ENCODE results near the gene POLK. TPM values are rescaled to one million over a fixed set of nuclear protein-coding genes. Genes with fewer than 3 reads are reported as not detected.
"Not testable (repeated sequence)": the region's sequence is repeated elsewhere in the genome, so short reads cannot be mapped to it uniquely, and the experiment has no call there.

Gene POLK
- total RNA-seq, 1 experiment from 2014 or later: 27.7 TPM

GRCh38 chr5:75491621-75492020 lies 20.1 kb upstream of the POLK start:
- no peak overlapping the region for H3K27ac ChIP-seq
- no peak for DNase-seq
- no peak overlapping the region for H3K4me3 ChIP-seq
- H3K4me1 ChIP-seq: no peaks in the 10 kb centered on the region
- no peaks in the 10 kb centered on the region for H3K27me3 ChIP-seq
- peaks cover 17% of the 10 kb centered on the region for H3K9me3 ChIP-seq (replicated peaks)
- H3K36me3 ChIP-seq: peaks cover 22% of the 10 kb centered on the region

DNA sequence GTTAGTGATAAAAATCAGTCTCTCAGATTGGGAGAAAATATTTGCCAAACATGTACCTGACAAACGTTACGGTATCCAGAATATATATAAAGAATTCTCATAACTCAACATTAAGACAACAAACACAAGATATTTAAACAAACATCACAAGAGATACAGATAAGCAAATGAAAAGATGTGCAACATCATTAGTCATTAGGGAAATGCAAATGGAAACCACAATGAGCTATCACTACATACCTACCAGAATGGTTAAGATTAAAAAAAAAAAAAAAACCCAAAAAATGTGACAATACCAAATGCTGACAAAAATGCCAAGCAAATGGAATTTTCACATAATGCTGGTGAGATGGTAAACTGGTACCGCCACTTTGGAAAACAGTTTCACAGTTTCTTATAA lies 15.7 kb upstream of the POLK start:
- Histone ChIP-seq H3K36me3 (peaks cover 26% of the 10 kb centered on the region), H3K27ac (no peak overlapping the region), H3K4me1 (no peaks in the 10 kb centered on the region), H3K9me3 (replicated peaks) (no peaks in the 10 kb centered on the region), H3K27me3 (no peaks in the 10 kb centered on the region), H3K4me3 (no peak overlapping the region)
- DNase-seq: no peak

- Histone ChIP-seq H3K27ac (no peak overlapping the region), H3K4me3 (no peak overlapping the region), H3K9me3 (replicated peaks) (no peaks in the 10 kb centered on the region), H3K36me3 (peaks cover 21% of the 10 kb centered on the region), H3K27me3 (no peaks in the 10 kb centered on the region), H3K4me1 (no peaks in the 10 kb centered on the region)
- no peak for DNase-seq
Measured at GRCh38 chr5:75498208-75498777, 13.4 kb upstream of the POLK start.

- H3K4me3 ChIP-seq, DNase-seq: not testable (repeated sequence)
Measured at GRCh38 chr5:75498875-75499274, 12.8 kb upstream of the POLK start.

DNA sequence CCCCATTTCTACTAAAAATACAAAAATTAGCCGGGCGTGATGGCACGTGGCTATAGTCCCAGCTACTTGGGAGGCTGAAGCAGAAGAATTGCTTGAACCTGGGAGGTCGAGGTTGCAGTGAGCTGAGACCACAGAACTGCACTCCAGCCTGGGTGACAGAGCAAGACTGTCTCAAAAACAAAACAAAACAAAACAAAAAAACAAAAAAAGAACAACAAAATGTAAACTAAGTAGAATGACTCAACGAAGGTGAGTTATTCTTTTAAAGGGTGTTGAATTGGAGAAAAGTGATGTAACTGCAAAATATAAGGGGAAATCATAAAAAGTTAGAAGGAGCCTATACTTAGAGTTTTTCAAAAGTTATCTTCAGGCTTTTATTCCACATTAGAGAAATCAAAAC lies 6.6 kb upstream of the POLK start:
- H3K4me3 ChIP-seq; H3K9me3 ChIP-seq (replicated peaks); H3K27ac ChIP-seq; H3K27me3 ChIP-seq; DNase-seq; H3K4me1 ChIP-seq: not testable (repeated sequence)
- H3K36me3 ChIP-seq: peaks cover 18% of the 10 kb centered on the region

More at GRCh38 chr5:75498875-75499274, 12.8 kb upstream of the POLK start:
- not testable (repeated sequence) for H3K4me1 ChIP-seq; H3K9me3 ChIP-seq (replicated peaks); H3K27me3 ChIP-seq; H3K27ac ChIP-seq
- peaks cover 21% of the 10 kb centered on the region for H3K36me3 ChIP-seq

- no peaks in the 10 kb centered on the region for H3K9me3 ChIP-seq (replicated peaks)
- no peak for DNase-seq
- H3K27ac ChIP-seq: no peak overlapping the region
- no peaks in the 10 kb centered on the region for H3K4me1 ChIP-seq
- peaks cover 9% of the 10 kb centered on the region for H3K36me3 ChIP-seq
- H3K4me3 ChIP-seq: no peak overlapping the region
- H3K27me3 ChIP-seq: no peaks in the 10 kb centered on the region
Measured at GRCh38 chr5:75507841-75508240, 3.9 kb upstream of the POLK start.

GRCh38 chr5:75509546-75509945 lies 2.1 kb upstream of the POLK start:
- Histone ChIP-seq H3K9me3 (replicated peaks) (no peaks in the 10 kb centered on the region), H3K4me3 (peak overlapping the region; percentile 73), H3K4me1 (peaks cover 7% of the 10 kb centered on the region), H3K27me3 (no peaks in the 10 kb centered on the region), H3K36me3 (peaks cover 3% of the 10 kb centered on the region), H3K27ac (no peak overlapping the region)
- DNase-seq: no peak

DNA sequence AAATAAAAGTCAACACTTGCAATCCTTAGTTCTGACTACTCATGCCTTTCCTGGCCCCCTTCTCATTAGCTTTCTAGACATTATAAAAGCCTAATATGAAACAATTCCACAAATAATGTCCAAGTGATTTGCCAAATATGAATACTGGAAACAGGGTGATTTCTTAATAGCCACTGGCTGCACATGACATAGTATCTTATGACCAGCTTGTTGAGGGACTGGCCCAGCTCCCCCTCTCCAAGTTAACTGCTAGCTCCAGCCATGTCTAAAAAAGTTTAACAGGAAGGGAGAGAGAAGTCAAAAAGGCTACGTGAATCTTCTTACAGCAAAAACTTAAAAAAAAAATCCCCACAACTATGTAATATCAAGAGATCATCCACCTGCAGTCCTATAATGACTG lies 1.7 kb upstream of the POLK start:
- H3K4me1 ChIP-seq: peaks cover 7% of the 10 kb centered on the region
- DNase-seq: peak; percentile 10 to 43
- H3K27me3 ChIP-seq: no peaks in the 10 kb centered on the region
- no peaks in the 10 kb centered on the region for H3K9me3 ChIP-seq (replicated peaks)
- peaks cover 3% of the 10 kb centered on the region for H3K36me3 ChIP-seq
- H3K4me3 ChIP-seq: peak overlapping the region; percentile 73
- no peak overlapping the region for H3K27ac ChIP-seq

- peaks cover 7% of the 10 kb centered on the region for H3K4me1 ChIP-seq
- peaks cover 3% of the 10 kb centered on the region; the same call in 1 of the 2 replicates for H3K36me3 ChIP-seq
- H3K4me3 ChIP-seq: peak overlapping the region; percentile 73
- H3K27me3 ChIP-seq: no peaks in the 10 kb centered on the region
- no peak for DNase-seq
- H3K27ac ChIP-seq: peak overlapping the region; percentile 76
- no peaks in the 10 kb centered on the region for H3K9me3 ChIP-seq (replicated peaks)
Measured at GRCh38 chr5:75510417-75510835, 1.3 kb upstream of the POLK start.

DNA sequence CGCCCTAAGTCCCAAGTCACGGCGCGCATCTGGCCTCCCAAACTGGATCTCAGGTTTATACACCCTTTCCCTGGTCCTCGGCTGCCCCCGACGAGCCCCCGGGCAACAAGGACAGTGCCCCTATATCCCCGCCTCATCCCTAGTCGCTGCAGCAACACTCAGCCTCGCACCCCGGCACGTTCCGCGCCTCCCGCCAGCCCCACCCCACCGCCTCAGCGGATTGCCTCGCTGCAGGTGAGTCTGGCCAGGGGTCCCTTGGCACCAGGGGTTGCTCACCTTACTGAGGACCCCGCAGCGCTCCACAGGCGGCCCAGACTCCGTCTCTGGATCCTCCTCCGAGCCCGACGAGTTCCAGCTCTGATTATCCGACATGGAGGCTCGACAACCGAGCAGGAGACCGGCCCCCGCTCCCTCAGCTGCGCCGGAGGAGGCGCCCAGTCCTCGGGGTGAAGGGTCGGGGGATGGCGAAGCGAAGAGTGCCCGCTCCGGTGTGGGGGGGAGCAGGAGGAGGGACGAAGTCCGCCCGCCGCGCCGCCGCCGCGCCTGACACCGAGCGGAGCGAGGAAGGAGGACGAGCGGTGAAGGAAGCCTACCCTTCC lies 756 bp upstream of the POLK start:
- H3K4me1 ChIP-seq: peaks cover 7% of the 10 kb centered on the region
- peak; percentile 61 to 66 for DNase-seq
- H3K4me3 ChIP-seq: peak overlapping the region; percentile 73
- H3K9me3 ChIP-seq (replicated peaks): no peaks in the 10 kb centered on the region
- peak overlapping the region; percentile 76 for H3K27ac ChIP-seq
- no peaks in the 10 kb centered on the region for H3K36me3 ChIP-seq
- no peaks in the 10 kb centered on the region for H3K27me3 ChIP-seq

DNA sequence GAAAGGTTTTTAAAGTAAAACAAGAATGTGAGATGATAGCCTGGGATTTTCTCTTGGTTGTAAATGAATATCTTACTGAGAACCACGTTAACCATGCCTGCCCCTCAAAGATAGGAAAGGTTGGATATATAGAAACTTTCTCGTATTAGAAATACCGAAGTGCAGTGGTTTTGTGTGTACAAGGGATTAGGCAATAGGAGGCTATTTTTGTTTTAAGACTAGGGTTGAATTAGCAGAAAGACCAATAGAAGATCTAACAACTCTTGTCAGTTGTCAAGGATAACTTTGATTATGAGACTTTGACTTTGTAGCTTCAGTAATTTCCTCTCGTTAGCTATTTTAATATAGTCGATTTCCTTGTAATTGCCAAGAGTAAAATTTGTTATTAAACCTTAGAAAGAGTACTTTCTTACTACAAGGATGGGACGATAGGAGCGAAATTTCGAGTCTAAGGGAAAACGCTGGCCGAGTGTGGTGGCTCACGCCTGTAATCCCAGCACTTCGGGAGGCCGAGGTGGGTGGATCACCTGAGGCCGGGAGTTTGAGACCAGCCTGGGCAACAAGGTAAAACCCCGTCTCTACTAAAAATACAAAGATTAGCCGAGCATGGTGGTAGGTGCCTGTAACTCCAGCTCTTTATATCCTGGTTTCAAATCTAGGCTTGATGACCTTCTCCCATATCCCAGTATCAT lies 838 bp downstream of the POLK start:
- H3K4me3 ChIP-seq: peak overlapping the region; percentile 73
- peak overlapping the region; percentile 76 for H3K27ac ChIP-seq
- H3K4me1 ChIP-seq: peaks cover 7% of the 10 kb centered on the region
- H3K27me3 ChIP-seq: no peaks in the 10 kb centered on the region
- H3K36me3 ChIP-seq: no peaks in the 10 kb centered on the region
- no peak for DNase-seq
- H3K9me3 ChIP-seq (replicated peaks): no peaks in the 10 kb centered on the region

GRCh38 chr5:75513841-75514240 lies 2.1 kb downstream of the POLK start:
- no peak for DNase-seq
- Histone ChIP-seq H3K27me3 (no peaks in the 10 kb centered on the region), H3K9me3 (replicated peaks) (no peaks in the 10 kb centered on the region), H3K4me1 (peaks cover 7% of the 10 kb centered on the region), H3K36me3 (no peaks in the 10 kb centered on the region), H3K4me3 (no peak overlapping the region), H3K27ac (no peak overlapping the region)

- Histone ChIP-seq H3K9me3 (replicated peaks) (no peaks in the 10 kb centered on the region), H3K4me1 (peaks cover 7% of the 10 kb centered on the region), H3K4me3 (no peak overlapping the region), H3K27me3 (no peaks in the 10 kb centered on the region), H3K27ac (no peak overlapping the region), H3K36me3 (no peaks in the 10 kb centered on the region)
- no peak for DNase-seq
Measured at GRCh38 chr5:75514323-75514722, 2.6 kb downstream of the POLK start.

DNA sequence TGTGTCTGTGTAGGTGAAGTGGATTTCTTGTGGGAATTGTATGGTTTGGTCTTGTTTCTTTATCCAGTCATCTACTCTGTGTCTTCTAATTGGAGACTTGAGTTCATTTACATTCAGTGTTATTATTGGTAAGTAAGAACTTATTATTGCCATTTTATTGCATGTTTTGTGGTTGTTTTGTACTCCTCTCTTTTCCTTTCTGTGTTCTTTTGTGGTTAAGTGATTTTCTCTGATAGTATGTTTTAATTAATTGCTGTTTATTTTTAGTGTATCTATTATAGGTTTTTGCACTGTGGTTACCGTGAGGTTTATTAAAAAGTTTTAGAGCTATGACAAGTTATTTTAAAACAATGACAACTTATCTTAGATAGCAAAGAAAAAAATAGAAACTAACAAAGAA lies 8.1 kb downstream of the POLK start:
- Histone ChIP-seq H3K36me3 (no peaks in the 10 kb centered on the region), H3K4me1 (no peaks in the 10 kb centered on the region), H3K27ac (no peak overlapping the region), H3K27me3 (no peaks in the 10 kb centered on the region), H3K4me3 (no peak overlapping the region), H3K9me3 (replicated peaks) (no peaks in the 10 kb centered on the region)
- no peak for DNase-seq

GRCh38 chr5:75521195-75521594 lies 9.5 kb downstream of the POLK start:
- Histone ChIP-seq H3K27ac (no peak overlapping the region), H3K4me3 (no peak overlapping the region), H3K27me3 (no peaks in the 10 kb centered on the region), H3K36me3 (no peaks in the 10 kb centered on the region), H3K4me1 (no peaks in the 10 kb centered on the region), H3K9me3 (replicated peaks) (no peaks in the 10 kb centered on the region)
- DNase-seq: no peak

Measured in SJCRH30 (cell line).